HG02798 (cell line): ENCODE data around the gene DLG2.

Experiments used
- ATAC-seq: cut with Tn5 transposase; IDR thresholded peaks from one replicate; pipeline ENCODE4 v1.9.1; 2021; ENCODE audit warnings: mild to moderate bottlenecking; ENCODE audit not compliant: unreplicated experiment, poor library complexity

DLG2 gene

DNA sequence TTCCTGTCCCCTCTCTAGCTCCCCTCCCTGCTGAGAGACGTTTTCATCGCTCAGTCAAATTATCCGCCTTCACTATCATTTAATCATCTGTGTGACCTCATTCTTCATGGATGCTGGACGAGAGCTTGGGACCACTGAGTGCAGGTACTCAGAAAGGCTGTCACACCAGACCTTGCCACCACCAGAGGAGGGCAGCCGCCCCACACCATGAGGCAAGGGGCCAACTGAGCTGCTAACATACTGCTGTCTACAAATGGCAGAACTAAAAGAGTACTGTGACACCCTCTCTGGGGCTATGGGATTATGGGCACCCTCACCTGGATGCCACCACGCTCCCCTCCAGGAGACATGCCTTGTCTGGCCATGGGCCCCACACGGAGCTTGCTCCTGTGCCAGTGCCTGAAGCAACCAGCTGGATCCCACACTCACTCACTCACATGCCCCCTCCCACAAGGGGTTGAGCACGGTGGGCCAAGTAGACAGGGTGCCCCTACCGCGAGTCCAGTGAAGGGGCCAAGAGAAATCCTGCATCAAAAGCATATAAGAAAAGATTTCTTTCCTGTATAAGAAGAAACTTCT is 1670.9 kb downstream of the DLG2 start:
- no peak for ATAC-seq

DNA sequence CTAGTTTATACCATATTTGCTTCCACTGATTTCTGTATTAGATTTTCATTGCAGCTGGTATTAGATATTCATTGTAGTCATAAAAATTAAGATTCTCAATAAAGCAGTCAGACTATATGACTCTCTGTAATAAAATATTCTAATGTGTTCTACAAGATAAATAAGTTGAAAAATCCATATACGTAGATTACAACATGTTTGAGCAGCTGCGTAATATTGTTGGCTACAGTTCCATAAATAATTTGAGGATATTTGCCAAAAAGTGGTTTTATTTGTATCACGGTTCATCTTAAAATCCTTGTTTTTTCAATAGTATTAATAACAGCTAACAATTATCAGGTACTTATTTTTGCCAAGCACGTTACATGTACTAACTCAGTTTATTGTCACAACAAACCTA is 1672.4 kb downstream of the DLG2 start:
- ATAC-seq = no peak

DNA sequence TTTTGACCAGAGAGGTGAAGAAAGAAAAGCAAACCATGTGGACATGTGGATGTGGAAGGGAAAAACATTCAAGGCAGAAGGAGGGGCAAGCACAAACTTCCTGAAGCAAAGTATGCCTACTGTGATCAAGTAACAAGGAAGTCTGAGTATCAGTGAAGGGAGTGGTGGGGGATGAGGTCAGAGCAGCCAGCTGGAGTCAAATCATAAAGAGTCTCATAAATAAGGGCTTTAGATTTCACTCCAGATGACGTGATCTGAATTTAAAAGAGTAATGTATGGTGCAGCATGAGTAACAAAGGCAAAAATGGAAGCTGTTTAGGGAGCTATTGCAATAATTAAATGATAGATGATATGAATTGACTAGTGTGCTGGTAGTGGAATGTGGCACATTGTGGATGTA is 1675.6 kb downstream of the DLG2 start:
- ATAC-seq = no peak

DNA sequence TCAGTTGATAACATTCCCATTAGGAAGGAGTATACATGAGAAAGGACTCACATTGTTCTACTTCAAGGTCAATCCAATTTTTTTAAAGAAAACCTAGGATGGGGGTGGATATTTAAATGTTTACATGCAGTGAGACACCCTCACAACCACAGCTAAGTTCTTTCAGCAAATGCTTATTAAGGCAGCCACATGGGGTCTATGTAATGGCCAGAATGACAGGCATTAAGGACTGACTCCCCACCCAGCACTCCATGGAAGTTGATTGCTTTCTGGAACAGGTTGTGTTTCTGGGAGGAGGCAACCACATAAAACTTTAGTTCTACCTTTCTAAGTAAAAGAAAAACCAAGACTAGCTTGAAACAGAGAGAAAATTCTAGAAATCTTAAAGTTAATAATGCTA is 1678.9 kb downstream of the DLG2 start:
- ATAC-seq = no peak

DNA sequence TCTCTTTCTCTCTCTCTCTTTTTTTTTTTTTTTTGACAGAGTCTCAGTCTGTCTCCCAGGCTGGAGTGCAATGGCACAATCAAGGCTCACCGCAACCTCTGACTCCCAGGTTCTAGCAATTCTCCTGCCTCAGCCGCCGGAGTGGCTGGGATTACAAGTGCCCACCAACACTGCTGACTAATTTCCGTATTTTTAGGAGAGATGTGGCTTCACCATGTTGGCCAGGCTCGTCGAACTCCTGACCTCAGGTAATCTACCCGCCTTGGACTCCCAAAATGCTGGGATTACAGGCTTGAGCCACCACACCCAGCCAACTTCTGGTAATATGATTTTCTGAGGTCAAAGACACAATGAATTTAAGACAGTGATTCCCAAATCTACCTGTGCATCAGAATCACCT is 1681.2 kb downstream of the DLG2 start:
- no peak for ATAC-seq

DNA sequence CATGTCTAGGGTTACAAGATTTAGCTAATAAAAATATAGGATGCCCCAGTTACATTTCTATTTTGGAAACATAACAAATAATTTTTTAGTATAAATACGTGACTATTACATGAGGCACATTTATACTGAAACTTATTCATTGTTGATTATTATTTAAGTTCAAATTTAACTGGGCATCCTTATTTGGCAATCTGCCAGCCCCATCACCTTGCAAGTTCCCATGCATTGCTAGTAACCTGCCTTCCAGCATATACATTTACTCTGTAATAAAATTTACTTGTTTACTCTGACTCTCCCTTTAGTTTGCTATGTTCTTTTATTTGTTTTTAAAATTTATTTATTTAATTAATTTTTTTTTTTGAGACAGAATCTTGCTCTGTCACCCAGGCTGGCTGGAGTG is 1686.1 kb downstream of the DLG2 start:
- no peak for ATAC-seq

DNA sequence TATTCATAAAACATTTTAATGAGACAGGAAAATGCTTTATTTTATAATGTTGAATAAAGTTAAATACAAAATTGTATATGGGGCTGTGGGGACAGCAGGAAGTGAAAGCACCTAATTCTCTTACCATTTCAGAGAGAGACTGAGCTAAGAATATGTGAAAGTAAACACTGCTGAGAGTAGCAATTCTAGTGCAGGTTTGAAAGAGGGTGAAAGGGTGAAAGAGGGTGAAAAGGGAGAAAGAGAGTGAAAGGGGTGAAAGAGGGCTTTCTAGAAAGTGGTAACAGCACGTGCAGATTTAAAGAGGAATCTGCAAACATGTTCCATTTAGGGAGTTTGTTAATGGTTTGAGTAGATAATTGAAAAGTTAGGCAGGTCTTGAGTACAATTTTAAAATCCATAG is 1689.0 kb downstream of the DLG2 start:
- ATAC-seq = peak; percentile 69

DNA sequence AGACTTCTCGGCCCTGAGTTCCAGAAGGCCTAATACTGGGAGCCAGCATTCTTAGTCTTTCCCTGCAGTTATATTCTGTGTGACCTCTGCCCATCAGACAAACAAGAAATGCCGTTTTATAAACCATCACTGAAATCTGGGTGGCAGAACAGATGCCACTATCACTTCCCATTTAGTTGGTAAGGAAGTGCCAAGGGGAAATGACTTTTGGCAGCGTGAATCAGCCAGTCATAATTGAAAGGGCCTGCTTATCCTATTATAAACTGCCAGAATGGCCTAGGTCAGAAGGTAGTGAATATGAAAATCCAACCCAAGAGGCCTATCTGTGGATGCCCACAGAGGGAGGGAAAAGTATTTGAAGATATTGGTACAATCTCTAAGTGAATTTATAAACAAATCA is 1694.1 kb downstream of the DLG2 start:
- no peak for ATAC-seq

DNA sequence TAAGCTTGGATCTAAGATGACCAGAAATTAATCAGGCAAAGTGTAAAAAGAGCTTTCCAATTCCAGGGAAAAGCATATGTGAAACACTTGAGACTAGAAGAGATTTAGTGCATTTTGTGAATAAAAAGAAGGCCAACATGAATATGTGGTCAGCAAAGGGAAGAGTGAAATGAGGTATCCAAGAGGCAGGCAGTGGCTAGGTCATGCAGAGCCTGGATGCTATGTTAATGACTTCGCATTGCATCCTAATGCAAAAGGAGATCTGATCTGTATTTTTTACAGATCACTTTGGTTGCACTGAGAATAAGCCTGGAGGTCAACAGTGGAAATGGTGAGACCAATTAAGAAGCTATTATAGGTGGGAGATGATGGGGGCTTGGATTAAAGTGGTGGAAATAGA is 1699.7 kb downstream of the DLG2 start:
- no peak for ATAC-seq

DNA sequence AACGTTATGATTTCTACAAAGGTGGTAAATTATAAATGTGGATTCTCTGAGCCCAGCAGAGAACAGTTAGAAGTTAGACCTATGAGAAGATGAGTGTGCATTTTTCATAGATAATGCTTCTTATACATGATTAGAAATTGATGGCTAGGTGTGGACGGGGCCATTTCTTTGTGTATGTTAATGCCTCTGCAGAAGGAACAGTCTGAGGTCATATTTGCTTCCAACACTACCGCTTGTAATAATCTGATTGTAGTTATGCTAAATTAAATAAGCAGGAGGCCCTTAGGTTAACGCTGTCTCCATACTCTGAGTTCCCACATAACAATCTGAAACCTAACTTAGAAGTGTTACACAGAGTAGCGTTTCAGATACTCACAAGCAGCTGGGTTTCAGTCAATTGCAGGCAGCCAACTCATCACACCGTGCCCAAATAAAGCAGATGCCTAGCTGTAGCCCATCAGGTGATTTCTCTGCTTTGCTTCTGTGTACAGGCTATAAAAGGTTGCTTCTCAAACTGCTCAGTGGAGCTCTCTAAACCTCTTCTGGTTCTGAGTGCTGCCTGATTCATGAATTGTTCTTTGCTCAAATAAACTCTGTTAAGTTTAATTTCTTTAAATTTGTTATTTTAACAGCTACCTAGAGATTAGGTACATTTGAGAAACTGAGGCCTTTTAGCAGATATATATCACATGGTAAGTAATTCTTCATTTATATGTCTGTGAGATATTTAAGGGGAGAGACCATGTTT is 1702.2 kb downstream of the DLG2 start:
- ATAC-seq = no peak

DNA sequence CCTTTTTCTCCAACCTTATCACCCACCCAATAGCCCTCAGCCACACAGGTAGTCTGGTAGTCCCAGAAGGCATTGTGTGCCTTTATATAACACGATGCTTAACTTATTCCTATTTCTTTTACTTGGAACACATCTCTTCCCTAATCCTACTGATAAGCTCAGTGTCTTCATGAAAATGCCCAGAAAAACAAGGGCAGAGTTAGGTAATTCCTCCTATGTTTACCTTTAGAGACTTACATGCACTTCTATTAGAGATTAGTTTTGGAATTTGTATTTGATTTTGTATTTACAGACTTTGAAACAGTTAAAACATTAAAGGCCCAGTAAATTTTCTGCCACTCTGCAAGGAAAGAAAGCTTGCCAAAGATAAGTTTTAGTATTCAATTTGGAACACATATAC is 1703.2 kb downstream of the DLG2 start:
- no peak for ATAC-seq

DNA sequence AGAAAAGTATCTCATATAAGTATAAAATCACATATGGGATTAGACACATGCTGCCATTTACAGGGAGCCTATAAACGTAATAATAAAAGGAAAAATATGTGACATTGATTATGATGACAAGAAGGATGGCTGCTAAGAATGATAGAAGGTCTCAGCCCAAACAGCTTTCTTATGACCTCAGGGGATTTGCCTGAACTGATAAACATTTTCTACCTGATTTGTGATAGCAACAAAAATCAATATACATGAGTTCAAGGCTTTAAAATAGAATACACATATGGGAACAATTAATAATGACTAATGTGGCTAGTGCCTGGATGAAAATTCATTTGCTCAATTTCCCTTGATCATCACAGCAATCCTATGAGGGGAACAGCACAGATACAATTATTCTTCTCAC is 1704.2 kb downstream of the DLG2 start:
- no peak for ATAC-seq

DNA sequence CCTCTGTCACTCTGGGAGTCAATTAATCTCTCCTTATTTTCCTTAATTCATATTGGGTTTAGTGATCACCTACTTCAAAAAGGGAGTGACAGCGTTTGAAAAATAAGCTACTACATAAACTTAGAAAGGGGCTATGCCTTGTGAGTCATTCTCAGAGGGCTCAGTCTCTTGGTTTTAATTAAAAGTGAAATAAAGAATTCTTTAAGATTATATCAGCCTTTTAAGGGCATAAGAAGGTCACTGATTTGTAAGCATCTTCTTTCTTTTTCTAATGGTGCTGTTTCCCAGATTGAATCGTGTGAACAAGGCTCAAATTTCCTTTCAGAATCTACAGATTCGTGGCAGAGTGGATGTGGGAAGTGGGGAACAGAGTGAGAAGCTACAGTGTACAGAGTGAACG is 1704.8 kb downstream of the DLG2 start:
- no peak for ATAC-seq

DNA sequence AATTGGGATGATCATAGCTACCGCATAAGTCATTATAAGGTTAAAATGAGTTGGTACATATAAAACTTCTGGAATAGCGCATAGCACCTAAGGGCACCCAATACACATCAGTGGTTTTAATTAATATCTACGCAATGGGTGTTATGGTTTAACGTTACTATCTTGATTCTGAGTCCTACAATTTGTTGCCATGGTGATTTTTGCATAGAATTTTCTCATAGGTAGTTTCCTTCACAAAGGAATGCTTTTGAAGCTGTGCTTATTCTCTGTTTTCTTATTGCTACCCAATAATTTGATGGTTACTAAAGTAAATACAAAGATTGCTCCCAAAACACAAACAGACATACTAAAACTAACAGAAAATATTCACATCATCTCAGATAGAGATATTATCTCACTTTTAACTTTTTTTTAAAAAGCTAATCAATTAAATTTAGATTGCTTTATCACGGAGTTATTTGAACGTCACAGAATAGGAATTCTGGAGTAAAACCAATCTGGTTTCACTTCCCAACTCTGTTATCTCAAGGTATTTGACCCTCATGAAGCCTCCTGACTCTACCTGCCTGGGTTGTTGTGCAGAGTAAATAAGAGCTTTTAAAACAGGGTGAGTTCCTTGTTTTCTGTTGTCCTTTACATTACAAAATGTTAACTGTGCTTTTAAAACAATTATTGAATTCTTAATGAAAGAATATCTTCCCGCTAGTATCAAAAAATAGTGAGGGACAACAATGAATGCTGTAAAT is 1705.5 kb downstream of the DLG2 start:
- ATAC-seq = no peak

DNA sequence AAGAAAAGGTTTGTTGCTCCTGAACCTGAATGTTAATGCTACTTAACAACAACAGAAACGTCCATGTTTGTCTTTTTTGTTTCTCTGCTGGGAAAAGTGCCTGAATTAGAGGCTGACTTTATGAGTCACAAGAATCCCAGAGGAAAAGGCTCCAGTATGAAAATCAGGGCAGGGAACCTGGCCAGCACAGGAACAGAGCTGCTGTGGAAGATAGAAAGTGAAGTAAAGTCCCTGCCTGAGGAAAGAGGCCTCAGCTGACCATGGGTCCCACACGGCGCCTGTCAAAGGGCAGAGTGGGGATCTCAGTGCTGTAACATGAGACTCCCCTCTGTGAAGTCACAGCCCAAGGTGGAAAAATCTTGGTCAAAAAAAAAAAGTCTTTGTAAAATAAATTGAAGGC is 1708.7 kb downstream of the DLG2 start:
- ATAC-seq = no peak

DNA sequence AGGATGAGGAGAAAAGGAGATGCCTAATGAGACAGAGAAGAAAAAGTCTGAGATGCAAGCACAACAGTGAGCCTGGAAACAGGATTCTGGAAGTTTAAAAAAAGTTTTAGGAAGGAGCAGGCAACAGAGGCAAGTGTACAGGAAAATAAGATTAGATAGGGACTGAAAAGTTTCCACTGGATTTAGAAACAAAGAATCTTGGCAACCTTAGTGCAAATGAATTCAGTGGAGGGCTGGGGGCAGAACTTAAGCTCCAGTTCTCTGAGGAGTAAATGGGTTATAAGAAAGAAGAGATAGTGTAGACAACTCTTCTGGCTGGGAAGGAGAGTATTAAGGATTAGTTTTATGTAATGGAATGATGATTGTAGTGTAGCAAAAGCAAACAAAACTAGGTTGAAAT is 1712.1 kb downstream of the DLG2 start:
- ATAC-seq = no peak

DNA sequence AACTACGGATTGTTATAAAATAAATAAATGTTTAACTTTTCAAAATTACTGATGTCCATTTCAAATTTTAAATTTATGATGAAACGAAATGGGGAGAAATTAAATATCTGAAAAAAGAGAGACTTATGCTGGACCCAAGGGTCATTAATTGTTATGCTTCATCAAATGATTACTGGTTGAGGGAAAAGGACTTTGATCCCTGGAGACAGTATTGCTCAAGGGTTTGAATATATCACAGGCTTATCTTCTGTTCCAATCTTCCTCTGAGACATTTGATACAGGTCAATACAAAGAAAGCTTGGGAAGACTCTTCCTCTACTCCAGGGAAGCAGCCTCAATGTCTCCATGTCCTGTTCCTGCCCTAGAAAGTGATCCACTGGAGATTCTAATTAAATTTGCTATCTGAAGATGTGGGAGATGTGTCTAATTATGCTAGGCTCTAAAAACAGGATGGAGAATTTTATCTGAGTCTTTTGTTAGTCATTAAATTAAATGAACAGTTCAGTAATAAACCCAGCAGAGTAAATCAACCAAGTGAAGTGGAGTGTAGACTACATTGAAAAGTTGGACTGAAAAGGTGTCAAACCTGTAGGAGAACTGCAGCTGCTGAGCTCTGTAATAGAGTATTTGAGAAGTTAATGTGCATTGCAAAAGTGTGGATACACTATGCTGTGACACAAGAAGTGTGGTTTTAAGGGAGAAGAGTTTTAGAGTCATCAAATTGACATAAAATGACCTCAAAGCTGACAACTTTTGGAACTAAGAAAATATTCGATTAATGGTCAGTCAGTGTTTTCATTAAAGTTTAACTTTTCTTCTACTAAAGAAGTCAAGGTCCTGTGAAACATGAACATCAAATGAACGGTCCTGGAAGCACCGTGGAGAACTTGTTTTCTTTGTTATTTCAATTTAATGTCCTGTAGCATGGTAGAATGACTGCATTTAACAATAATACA is 1717.3 kb downstream of the DLG2 start:
- ATAC-seq = no peak

DNA sequence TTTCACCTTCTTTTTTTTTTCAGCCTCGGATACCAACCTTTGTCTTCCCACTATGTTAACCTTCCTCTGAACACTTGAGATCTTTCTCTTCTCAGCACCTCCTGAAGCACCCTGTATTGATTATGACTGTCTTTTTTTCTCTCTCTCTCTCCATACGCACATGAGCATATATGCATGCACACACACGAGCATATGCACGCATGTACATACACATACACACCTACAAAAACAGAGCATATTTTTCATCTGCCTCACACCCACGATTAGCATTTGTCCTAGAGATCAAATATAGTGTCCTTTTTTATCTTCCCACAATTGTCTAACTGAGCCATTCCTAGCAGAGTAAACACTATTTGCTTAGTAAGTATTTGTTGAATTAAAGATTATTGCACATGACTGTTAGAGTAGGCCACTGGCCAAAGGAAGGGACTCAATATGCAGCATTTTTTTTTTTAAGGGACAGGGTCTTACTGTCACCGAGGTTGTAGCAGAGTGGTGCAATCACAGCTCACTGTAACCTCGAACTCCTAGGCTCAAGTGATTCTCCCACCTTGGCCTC is 1718.8 kb downstream of the DLG2 start:
- ATAC-seq = no peak

DNA sequence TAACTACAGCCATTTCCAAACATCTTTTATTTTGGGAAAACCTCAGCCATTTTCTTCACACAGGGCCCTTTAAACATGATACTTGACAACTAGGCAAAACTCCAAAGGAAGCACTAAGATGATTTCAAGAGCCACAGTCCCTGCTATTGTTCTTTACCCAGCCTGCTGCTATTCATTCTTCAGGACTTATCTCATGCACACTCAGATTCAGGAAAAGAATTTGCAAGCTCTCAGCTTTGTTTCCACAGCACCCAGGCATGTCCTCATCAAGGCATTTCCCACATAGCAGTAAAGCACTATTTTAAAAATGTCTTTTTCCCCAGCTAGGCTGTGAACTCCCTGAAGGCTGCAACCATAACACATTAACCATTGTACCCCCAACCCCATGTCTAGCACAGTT is 1731.6 kb downstream of the DLG2 start:
- ATAC-seq = no peak

DNA sequence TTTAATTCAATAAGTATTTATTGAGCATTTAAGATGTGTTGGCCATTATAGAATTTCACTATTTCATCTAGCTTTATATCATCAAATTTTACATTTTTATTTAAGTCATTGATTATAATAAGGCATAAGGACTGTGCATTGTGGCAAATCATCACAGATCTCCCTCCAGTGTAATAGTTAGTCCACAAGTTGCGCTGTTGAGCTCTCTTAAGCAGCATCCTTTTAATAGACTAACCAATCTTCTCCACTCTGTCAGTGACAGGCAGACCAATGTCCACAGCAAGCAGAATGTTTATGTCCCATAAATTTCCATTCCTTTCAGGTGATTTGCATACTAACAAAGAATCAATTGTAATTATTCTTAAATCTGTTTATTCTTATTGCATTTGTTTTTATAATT is 1745.7 kb downstream of the DLG2 start:
- no peak for ATAC-seq
